Effector CD4-positive, alpha-beta T cell (primary cell): ENCODE measurements around the gene PCDH9.

ENCODE experiments used
- DNase-seq: peaks from one replicate; pipeline ENCODE4 v3.0.0-alpha.2; 2020

Gene PCDH9

DNA sequence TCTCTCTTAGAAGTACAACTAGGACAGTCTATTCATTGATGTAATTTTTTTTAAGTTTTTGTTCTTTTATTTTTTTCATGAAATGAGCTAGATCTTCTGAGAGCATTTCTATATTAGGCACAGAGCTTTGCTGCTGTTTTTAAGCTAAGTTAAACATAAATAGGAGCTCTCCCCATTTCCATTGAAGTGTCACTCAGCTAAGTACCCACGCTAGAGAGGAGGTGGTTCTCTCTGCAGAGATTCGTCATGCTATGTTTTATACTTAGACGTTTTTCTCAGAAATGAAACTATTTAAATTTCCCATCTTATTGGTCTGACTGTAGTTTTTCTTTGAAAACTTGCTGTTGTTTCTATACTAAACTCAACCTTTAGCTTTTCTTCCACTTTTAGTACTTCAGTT lies 271.5 kb downstream of the PCDH9 start:
- DNase-seq = no peak

DNA sequence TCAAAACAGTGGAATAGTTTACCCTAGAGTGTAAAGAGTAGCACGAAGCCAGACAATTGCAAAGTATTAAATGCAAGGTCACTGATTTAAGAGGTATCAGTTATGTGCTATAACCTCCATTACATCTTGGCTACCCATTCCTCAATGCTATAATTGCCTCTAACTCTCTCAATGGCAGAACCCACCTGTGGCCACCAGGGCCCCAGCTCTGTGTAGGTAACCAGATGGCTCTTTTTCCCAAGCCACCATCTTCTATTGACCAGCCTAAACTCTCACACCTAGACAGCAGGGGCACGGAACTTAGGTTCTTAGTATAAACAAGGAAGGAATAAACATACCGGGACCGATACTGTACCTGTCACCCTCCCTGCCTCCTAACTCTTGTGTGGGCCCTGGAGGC lies 277.6 kb downstream of the PCDH9 start:
- DNase-seq = no peak

DNA sequence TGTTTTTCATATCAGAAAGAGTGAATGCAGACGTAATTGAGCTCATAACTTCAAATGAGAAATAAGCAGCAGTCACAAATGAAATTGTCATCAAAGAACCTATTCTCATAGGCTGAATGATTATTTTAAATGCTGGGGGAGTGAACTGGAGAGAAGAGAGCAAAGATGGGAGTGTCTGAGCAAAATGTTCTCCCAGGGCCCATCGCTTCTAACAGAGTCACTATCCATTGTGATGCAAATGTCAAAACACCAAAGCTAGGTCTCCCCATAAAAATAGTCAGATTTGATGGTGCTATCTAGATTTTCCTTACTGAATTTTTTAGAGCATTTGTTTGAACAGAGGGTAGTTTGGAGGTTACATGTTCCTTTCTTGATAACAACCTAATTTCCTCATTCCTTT lies 278.7 kb downstream of the PCDH9 start:
- no peak for DNase-seq

DNA sequence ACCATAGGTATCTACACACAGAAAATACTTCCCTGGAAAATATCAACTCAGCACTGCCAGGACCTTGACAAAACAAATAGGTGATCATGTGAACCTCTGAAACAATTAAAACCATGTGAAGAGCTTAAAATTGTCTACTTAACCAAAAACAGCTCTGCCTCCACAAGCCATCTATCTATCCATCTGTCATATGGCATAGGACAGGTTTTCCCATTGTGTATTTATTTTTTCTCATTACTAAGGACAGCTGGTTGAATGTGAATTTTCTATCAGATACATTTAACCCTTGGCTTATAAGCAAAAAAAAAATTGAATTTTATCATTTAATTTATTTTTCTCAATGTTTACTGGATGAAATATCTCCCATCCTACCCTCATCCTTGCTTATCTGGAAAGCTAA lies 279.5 kb downstream of the PCDH9 start:
- no peak for DNase-seq

DNA sequence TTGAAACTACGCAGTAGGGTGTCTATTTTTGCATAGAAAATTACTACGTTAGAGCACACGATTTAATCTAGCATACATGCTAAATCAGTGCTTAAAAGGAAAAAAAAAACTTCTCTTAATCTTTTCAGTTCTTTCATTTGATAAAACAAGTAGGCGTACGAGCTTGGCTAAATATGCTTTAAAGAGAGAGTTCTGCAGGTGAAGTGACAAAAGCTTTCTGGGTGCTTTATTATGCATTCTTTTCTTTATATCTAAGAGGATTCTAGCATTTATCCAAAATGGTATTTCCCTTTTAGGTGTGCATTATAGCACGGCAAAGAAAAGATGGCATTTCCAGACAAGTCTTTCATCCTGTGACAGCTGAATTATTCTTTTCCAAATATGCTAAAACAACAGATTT lies 281.2 kb downstream of the PCDH9 start:
- no peak for DNase-seq

DNA sequence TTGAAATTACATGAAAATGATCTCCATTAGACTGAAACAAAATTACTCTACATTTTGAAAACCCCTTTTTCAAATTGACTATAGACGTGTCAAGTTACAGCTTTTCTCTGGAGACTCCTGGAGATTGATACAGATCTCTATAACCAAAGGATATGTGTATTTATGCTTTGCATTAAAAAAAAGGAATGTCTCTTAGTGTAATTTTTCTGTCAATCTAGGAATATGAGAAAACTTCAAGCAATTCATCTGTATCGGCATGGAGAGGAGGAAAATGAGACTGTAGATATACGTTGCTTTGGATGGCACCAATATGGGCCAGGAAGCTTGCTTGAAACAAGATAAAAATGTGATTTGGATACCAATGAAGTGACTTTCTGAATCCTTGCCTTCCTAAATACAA lies 286.6 kb downstream of the PCDH9 start:
- no peak for DNase-seq

DNA sequence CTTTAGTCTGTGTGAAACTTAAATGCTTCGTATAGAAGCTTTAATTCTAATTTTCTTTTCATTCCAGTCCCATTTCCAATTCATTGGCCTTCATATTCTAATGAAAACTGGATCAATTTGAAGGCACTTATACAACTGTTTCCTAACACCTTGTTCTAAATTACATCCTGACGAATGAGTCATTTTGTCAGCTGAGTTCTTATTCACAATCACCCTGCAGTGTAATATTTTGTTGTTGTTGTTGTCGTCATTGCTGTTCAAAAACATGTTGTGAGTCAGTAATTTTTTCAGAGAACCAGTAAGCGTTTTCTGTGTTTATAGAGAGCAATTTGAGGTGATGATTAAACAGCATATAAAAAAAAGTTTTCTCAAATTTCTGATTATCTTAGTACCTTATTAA lies 290.0 kb downstream of the PCDH9 start:
- DNase-seq = no peak

DNA sequence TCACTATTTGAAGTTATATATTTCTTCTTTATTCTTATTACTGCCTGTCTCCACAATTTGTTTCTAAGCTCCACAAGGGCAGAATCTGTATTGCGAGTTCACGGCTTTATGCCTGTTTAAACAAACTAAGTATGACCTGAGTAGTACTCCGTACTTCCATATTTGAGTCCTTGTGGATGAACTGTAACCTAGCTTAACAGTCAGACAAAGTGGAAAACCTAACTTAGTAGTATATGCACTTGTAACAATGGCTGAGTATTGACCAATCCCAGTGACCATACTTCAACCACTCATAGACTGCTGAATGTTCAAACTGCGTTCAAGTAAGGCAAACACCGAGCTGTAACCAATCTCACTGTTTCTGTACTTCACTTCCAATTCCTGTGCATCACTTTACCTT lies 292.7 kb downstream of the PCDH9 start:
- no peak for DNase-seq

DNA sequence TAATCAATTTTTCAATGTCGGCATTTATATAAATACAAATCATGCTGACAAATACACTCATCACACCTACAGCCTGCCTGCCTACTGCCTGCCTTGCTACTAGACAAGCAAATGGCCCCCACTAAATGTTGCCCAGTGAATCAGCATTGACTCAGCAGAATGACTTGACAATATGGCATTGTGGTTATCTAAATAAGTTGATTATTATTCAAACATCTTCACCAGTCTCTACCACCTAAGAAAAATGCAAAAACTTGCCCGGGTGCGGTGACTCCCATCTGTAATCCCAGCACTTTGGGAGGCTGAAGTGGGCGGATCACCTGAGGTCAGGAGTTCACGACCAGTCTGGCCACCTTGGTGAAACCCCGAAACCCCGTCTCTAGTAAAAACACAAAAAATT lies 296.1 kb downstream of the PCDH9 start:
- DNase-seq = no peak

DNA sequence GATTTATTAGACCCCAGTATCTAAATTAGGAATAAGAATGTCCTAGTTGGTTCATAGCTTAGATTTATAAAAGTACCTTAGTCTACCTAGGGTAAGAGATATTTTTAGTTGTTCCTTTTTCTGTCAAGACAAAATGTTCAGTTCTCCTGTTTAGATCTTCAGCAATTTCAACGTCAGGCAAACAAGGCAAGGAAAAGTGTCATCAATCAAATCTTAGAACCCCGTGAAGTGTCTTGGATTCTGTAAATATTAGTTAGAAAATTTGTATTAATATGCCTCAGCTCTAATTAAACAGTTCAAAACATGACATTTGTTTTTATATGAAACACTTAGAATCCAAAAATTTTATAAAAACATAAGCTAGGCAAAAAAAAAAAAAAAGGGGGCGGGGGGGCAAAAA lies 296.6 kb downstream of the PCDH9 start:
- DNase-seq = no peak

DNA sequence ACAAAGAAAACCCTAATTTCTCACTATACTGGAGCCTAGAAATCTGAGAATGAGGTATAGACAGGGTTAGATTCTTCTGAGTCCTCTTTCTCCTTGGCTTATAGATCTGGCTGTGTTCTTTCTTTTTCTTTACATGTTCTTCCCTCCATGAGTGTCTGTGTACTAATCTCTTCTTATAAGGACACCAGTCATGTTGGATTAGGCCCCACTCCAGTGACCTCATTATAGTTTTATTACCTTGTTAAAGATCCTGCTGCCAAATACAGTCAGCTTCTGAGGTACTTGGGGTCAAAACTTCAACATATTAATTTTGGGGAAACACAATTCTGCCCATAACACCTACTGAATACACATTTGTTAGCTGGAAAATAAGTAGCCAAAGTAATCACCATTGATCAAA lies 302.6 kb downstream of the PCDH9 start:
- DNase-seq = no peak

DNA sequence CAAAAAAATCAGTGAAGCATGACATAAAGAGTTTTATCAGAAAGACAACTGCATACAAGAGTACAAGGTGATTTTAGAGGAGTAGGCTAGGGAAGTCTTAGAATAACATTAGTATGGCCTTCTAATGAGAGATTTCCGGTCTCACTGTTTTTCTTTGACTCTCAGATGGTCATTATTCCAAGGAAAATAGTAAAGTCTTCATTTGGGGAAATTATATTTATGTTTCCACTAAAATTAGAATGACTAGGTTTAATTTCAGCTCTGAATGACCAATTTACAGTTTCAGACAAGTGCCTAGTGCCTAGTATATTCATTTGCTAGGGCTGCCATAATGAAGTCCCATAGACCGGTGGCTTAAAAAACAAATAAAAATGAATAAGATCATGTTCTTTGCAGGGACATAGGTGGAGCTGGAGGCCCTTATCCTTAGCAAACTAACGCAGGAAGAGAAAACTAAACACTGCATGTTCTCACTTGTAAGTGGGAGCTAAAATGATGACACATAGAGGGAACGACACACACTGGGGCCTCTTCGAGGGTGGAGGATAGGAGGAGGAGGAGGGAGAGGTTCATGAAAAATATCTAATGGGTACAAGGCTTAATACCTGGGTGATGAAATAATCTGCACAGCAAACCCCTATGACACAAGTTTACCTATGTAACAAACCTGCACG lies 303.1 kb downstream of the PCDH9 start:
- no peak for DNase-seq

DNA sequence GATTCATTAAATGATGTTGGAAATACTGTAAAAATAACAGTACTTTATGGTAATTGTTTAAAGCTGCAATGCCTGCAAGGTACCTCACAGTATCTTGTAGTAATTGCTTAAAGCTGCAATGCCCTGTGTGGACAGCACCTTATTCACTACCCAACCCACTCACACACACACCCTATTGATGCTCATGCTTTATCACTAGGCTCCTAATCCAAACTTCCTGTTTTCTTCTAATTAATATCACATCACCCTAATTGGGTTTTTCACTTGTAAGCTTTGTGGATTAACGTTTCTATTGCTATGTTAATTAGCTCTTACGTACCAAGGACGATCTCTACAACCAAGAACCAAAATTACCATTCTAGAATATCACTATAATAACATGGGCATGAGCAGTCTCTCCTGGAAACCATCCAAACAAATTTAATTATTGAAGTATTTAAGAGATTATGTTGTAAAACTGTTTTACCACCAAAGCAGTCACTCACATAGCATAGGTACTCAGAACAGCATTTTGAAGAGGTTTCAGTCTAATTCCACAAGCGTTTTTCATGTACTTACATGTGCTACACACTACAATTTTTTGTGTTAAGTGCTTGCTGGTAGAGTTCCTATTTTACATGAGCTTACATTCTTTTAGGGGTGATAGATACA lies 303.8 kb downstream of the PCDH9 start:
- DNase-seq = no peak

DNA sequence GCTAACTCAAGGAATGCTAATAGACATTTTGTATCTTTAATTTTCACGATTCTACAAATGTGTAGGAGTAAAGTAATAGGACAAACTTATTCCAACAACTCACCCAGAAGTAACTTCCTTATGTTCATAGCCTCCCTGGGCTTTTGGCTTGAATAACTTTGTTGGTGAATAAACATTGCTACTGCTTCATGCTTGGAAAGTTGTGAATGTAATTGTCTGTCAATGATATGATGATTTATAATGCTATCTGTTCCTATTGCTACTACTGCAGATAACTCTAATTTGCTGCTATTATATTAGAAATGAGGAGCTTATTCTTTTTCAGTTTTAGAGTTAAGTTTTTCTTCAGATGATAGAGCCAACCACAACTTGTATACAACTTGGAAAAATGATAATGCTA lies 307.7 kb downstream of the PCDH9 start:
- no peak for DNase-seq

DNA sequence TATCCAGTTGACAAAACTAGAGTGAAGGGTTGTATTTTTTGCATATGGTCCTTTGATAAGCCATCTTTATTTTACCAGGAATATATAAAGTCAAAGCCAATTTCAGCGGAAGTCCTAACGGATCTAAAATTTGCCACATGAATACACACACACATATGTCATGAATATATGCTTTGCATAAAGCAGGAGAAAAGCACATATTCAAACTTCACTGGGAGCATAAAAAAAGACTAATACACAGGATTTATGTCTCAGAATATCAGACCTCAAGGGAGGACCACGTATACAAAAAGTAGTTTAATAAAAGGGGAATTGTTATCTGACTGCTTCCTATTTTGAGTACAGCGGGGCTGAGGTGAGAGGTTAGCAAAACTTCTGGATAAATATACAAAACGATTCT lies 308.7 kb downstream of the PCDH9 start:
- no peak for DNase-seq

DNA sequence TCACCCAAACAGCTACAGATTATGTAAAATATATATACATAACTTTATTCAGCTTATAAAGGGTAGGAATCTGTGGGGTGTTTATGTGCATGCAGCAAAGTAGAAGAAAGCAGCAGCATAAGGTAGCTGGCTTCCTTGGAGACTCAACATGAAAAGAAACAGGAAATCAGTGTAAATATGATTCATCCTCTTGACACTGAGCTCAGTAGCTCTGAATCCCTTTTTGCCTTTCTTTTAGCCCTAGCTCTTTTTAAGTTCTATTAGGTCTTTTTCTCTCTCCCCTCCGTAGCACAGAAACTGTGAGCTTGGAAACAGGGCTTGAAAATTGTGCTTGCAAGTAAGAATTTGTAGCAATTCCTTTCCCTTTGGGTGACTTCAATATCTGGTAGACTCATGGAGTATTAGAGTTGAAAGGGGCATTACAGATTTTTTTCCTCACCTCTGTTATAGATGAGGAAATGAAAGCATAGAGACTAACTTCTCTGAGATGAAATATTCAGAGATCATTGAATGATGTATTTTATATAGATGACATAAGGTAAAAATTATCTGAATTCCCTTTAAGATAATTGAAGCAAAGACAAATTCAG lies 314.4 kb downstream of the PCDH9 start:
- DNase-seq = no peak

DNA sequence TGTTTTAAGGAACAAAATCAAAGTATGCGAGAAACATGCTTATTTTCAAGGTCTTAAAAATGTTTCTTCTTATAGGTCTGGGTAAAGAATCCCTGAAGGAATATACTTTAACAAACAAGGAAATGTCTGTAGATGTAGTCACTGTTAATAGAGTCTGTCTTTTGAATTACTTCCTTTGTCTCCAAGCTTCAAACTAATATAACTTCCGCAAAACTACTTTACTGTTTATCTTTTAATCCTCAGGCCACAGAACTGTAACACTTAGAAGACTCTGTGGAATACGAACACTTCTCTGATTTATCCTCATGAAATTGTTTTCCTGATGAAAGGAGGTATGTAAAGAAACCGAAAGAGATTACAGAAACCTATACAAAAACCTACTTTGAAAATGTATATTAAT lies 316.0 kb downstream of the PCDH9 start:
- DNase-seq = no peak

DNA sequence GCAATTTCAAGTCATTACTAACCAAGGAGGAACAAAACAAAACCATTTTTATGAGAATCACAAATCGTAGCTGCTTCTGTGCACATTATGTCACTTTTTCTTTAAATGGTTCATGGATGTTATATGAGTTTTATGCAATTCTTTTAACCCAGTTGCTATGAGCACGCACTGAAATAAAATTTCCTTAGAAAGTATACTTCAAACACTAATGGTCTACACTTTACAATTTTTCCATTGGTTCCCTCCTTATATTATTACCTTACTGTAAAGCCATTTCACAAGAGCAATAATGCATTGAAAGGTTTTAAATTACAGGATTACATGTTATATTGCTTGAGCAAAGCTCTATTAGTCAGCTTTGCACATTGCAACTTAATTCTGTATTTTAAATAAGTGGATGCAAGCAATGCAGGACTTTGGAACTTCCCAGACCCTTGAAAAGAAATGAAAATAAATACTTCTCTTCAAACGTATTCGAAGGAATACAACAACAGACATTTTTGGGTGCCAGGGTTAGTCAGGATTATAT lies 318.7 kb downstream of the PCDH9 start:
- DNase-seq = no peak

DNA sequence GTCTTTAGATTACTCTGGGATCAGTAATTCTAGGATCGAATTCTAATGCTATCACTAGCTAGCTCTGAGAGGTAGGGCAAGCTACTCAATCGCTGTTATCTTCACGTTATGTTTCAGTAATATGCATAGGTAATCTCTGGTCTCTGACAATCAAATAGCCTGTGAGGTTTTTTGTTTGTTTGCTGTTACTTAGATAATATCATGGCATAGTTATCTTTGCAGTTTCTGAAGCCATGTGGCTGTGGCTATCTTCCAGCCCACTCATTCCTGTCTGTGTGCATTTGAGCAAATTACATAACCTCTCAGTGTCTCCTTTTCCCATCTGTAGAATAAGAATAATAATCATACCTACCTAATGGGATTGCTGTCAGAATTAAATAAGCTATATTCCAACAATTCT lies 330.2 kb downstream of the PCDH9 start:
- DNase-seq = no peak

DNA sequence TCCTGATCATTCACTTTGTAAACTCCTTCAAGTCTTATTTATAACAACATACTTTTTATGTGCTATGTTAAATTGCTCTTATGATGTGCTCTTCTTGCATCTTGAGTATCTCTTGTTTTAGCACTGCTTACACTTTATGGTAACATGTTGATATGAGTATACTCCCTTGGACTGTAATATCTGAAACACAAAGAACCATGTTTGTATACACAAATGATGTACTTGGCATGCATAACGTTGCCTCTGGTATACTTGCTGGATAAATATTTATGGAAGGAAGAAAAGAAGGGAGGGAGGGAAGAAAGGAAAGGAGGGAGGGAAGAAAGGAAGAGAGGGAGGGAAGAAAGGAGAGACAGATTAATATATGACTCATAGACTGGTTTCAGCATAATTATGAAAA lies 333.2 kb downstream of the PCDH9 start:
- DNase-seq = no peak

DNA sequence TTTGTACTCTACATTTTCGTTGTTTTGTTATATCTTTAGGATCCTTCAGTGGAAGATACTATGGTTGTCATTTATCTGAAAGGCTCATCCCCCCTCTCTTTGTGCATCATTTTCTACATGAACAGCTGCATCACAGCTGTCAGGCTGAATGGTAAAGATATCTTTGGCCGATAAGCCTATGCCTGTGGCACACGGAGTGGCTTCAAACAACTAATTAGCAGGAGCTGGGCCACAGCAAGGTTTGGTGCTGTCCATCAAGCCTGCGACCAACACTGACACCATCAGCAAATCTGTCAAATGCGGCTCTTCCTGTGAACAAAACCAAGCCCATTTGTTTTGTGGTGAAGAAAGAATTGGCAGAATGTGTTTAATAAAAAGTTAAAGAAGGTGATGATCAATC lies 334.4 kb downstream of the PCDH9 start:
- no peak for DNase-seq

DNA sequence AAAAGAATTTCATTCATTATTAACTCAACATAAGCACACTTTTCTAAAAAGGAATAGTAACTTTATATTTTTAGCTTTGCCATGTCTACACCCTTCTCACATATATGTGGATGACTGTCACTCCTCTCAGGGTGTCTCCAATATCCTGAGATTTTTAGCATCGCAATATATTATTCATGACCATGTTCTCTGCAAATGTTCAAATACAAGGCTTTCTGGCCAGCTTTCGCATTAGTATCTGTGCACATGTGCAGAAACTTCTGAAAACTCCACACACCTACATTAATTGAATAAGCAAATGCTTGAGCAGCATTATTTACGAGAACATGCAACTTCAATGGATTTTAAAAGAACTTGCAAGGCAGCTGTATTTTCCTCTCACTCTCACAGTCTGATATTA lies 334.8 kb downstream of the PCDH9 start:
- no peak for DNase-seq

DNA sequence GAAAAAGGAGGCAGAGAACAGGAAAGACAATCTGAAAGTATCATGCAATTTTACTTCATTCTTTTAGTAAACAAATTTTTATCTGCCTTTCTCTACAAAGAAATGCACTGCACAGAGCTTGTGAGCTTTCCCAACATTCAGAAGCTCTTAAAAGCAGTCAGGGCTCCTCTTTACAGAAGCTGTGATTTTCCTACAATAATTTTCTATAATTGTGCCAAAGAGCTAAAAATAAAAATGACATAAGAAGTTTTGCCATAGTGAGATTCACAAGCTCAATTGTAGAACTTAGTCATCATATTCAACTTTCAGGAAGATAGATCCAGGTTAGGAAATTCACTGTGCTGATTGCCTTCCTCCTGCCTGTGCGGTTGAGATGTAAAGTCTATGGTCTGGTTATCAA lies 341.4 kb downstream of the PCDH9 start:
- no peak for DNase-seq

DNA sequence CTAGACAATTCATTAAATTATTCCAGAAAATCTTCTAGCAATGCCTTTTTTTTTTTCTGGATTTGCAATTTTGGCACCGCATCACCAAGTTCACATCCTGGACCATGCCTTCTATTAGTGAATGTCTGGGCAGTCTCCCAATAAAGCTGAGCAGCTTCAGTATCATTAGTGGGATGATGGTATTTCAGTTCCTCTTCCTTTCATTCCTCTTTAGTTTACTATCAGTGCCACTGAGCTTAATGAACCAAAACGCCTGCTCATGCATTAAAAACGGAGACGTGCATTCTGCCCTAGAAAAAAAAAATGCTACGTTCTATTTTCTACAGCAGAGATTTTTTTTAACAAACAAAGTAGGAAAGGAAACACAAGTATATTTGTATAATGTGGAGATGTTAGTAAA lies 343.0 kb downstream of the PCDH9 start:
- no peak for DNase-seq

DNA sequence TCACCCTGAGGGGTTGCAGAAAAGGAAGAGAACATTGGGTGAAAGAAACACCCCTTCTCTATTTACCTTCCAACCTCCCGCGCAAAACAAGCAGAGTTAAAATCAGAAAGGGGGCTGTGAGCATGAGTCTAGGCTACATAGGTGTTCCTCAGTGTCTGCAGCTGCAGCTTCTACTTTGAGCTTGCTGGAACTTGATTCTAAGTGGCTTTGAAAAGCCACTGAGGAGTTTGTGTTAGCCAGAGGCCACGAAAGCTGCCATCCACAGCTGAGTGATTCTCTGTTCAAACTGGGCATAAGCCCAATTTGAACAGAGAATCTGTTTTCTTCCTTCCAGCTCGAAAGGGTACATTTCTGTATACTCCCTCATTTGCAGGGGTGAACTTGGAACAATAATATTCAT lies 343.9 kb downstream of the PCDH9 start:
- no peak for DNase-seq
